Stimulated activated CD4-positive, alpha-beta T cell treated with anti-CD3 and anti-CD28 coated beads, Interleukin-2, amount 100 ng/mL, for 24 hours (primary cell): Measurements from ENCODE around the gene OR2T8.

Experiments used
- DNase-seq, 2 donors: peaks; one replicate each; pipeline ENCODE4 v3.0.0-alpha.2; 2020

OR2T8 gene, protein sequence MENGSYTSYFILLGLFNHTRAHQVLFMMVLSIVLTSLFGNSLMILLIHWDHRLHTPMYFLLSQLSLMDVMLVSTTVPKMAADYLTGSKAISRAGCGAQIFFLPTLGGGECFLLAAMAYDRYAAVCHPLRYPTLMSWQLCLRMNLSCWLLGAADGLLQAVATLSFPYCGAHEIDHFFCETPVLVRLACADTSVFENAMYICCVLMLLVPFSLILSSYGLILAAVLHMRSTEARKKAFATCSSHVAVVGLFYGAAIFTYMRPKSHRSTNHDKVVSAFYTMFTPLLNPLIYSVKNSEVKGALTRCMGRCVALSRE

DNA sequence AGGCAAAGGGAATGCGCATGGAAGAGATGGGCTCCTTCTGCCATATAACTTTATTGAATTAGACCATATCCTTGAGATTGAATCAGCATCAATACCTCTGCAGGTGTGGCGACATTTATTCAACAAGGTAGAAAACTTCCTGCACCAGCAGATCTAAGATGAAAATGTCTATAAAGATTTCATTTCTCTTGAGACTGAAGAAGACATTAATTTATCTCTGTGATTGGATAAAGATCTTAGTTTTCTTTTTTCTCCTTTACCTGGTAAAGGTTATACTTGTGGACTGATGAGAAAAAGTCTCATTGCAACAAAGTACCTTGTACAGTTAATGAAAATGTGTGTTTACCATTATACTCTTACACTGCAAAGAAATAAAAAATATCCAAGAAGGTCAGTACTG, at the start of gene OR2T8:
Gene OR2T8, plus strand, starts transcription at position 301 of the 400 bp plus-strand sequence. CDS start 766 bp downstream, outside the sequence.
- no peak for DNase-seq

DNA sequence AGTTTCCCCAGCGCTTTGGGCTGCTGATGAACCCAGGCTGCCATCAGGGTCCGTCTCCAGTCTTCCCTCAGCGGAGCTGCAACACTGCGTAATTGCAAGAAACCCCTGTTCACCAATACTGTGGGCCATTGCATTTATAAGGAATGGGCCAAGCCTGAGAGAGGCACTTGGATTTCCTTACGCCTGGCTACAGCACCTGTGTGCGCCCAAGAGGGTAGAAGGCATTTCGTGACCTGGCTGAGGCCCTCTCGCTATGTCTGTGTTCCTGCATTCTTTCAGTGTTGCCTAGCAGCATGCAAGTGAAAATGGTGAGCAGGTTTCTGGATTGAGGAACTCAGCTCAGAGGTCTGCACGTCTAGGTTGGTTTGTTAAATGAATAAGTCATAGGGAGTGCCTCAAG, 36.7 kb upstream of the OR2T8 start:
- no peak for DNase-seq

DNA sequence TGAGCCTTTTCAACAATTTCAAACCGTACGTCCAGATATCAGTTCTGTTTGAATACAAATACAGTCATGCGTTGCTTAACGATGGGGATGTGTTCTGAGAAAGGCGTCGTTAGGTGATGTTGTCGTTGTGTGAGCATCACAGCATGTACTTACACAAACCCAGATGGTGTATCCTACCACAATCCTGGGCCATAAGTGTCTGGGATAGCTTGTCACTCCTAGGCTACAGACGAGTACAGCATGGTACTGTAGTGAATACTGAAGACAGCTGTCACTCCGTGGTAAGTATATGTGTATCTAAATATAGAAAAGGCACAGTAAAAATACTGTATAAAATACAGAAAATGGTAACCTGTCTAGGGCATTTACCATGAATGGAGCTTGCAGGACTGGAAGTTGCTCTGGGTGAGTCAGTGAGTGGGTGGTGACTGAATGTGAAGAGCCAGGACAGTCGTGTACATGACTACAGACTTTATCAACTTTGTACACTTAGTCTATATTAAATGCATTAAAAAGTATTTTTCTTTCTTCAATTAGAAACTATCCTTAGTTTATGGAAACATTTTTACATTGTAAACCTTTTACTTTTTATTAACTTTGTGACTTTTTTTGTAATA, 35.1 kb upstream of the OR2T8 start:
- no peak for DNase-seq

DNA sequence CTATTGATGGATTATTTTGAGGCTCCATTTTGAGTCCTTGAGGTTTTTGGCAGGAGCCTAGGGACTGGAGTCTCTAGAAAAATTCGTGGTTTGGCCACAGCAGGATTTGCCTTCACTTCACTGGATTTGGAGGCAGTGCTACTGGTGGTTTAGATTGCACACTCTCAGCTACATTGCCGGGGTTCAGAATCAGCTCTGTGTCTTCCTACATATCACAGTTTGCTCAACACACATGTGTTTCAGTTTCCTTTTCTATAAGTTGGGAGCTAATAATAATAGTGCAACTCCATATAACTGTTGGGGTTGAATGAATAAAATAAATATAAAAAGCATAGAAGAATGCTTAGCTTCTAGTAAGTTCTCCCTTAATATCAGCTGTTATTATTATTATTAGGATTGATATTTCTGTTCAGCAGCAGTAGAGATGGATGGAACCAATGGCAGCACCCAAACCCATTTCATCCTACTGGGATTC, 24.9 kb upstream of the OR2T8 start, which contains the start of gene OR2W3:
Gene OR2W3, plus strand, starts transcription at position 425 of the 475 bp plus-strand sequence. Its CDS starts 0 bp downstream, at position 425.
- no peak for DNase-seq

DNA sequence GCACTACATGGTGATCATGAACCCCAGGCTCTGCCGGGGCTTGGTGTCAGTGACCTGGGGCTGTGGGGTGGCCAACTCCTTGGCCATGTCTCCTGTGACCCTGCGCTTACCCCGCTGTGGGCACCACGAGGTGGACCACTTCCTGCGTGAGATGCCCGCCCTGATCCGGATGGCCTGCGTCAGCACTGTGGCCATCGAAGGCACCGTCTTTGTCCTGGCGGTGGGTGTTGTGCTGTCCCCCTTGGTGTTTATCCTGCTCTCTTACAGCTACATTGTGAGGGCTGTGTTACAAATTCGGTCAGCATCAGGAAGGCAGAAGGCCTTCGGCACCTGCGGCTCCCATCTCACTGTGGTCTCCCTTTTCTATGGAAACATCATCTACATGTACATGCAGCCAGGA, 24.1 kb upstream of the OR2T8 start:
- no peak for DNase-seq

DNA sequence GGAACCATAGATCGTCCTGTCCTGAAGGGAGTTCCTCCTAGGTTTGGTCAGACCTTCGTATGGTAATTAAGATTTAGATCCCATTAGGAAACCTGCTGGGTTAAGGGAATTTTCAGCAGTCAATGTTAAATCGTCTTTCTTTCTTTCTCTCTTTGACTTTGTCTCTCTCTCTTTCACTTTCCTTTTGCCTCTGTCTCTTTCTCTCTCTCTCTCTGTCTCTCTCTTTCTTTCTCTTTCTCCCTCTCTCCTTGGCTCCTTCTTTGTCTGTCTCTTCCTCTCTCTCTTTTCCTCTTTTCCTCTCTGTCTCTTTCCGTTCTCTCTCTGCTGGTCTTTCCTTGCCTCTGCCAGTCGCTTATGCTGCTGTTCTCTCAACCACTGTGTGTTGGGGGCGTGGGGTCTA, 15.9 kb upstream of the OR2T8 start:
- no peak for DNase-seq

DNA sequence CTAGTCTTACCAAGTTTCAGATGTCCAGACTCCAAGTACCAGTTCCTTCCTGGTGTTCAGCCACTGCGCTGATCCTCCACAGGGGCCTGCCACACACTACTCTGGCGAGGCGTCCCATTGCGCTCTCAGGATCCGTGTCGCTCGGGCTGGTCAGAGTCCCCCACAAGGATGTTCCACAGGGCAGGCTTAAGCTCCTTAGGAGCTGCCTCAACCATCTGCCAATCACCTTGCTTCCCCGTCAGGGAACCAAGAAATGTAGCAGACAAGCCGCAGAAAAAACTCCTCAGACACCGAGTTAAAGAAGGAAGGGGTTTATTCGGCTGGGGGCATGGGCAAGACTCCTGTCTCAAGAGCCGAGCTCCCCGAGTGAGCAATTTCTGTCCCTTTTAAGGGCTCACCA, 14.9 kb upstream of the OR2T8 start:
- no peak for DNase-seq

DNA sequence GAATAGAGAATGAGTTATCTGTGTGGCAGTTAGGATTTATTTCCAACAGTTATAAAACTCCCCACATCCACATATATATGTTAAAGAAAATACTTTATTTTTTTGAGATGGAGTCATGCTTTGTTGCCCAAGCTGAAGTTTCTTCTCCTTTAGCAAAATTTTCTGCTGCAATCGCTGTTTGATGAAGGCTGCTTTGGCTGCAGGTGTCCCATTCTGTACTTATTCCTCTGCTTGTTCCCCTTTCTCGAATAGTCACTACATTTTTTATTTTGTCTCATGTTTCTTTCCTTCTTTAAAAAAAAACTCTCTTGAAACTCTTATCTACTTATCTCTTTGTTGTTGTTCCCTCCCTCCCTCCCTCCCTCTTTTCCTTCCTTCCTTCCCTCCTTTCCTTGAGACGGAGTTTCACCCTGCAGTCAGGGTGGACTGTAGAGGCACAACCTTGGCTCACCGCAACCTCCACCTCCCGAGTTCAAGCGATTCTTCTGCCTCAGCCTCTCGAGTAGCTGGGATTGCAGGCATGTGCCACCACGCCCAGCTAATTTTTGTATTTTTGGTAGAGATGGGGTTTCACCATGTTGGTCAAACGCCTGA, 14.0 kb upstream of the OR2T8 start:
- no peak for DNase-seq

DNA sequence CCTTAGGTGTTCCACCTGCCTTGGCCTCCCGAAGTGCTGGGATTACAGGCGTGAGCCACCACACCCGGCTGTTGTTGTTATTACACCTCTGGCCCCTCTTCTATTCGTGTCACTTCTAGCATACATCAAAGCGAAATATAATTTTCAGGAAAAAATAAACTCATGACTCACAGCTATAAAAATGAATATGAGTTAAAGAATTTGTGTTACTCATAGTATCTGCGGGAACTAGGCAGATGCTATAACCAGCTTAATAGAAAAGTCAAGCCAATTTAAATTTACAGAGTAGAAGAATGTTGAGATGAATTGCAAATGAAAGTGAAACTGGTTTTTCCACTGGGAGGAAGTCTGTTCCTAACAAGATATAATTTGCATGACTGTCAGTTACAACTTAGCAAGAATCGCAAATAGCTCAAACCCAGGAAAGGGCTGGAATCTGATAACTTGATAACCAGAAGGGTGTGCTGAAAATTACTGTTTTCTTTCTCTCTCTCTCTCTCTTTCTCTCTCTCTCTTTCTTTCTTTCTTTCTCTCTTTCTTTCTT, 13.5 kb upstream of the OR2T8 start:
- peak in 1 of 2 donors; percentile 10 for DNase-seq

DNA sequence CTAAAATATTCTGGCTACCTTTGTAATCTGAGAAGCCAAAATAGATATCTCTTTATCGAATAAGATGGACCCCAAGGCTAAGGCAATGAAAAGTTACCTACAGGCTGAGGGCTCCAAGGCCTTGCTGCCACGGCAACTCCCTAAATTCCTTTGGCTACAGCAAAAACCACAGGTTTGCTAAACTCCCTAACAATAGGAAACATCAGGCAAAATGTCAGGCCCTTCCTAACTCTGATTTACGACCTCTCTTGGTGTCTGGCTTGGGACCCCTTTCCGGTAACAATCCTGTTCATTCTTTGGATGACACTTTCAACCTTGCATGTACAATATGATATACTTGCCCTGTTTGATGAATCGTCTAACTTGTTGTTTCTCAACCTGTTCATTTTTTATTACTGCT, 11.3 kb upstream of the OR2T8 start:
- DNase-seq: no peak

DNA sequence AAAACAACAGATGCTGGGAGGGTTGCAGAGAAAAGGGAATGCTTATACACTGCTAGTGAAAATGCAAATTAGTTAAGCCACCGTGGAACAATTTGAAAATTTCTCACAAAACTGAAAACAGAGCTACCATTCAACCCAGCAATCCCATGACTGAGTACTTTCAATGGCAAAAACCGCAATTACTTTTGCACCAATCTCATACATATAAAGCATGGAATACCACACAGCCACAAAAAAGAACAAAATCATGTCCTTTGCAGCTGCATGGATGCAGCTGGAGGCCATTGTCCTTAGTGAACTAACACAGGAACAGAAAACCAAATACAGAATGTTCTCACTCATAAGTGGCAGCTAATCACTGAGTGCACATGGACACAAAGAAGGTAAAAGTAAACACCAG, 6.3 kb upstream of the OR2T8 start:
- no peak for DNase-seq

DNA sequence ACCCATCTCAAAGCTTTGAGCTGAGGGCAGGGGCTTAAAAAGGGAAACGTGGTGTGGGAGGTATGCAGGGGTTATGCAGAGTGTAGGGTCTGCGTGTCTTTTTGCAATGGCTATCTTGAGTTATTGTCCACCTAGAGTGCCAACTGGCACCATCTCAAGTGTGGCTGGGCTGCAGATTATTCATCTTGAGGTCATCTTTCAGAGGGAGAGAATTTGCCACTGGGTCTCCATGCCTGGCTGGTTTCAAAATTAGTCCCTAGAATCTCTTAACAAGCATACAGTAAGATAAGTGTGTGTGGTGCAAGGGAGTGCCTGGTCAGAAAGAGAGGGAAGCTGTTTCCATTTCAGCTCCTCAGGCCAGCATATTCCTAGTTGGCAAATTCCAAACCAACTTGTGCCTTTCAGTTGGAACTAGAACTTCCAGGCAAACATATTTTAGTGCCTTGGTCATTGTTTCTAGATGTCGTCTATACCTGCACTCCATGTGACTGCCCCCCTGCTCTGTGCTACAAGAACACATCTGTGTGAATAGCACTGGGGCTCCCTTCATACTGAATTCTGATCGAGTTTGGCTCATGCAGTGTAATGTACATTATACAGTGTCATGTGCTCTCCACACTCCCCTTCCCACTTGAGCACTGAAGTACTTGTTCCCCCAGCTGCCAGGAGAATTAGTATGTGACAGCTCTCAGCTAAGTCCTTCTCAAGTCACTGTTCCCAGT, 5.0 kb upstream of the OR2T8 start:
- no peak for DNase-seq

DNA sequence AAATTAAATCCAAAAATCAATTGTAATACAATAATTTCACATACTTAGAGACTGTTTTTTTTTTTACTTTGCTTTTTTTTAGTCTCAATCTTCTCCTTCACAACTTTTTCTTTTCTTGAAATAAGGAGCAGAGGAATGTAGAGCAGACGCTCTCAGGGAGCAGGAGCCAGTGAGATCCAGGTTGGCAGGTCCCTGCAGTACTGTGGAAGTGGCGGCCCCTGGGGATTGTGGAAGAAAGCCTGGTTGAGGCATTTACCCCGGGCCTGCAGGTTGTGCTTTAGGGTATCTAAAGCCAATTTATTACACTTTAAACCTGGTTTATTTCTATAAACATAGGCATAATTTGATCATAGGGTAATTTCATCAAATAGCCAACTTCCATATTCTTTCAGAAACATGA, 3.9 kb downstream of the OR2T8 start:
- DNase-seq: no peak

DNA sequence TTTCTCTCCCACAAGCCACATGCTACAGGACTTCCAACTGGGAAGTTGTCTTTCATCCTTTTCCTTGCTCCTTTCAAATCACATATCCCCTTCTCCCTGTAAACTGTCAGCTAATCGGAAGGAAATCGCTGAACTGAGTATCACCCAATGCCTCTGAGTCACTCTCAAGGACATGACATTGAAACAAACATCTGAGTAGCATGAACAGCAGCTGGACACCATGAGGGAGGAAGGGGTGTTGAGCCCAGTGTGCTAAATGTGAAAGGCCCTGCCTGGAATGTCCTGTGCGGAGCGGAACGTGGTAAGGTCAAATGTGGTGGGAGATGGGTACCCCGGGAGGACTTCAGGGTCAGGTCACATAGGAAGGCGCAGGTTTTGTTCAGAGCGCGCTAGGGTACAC, 4.8 kb downstream of the OR2T8 start, which contains the start of gene OR2AJ1:
Gene OR2AJ1, plus strand, starts transcription at position 22 of the 400 bp plus-strand sequence. CDS start 8,880 bp downstream, outside the sequence.
- no peak for DNase-seq

DNA sequence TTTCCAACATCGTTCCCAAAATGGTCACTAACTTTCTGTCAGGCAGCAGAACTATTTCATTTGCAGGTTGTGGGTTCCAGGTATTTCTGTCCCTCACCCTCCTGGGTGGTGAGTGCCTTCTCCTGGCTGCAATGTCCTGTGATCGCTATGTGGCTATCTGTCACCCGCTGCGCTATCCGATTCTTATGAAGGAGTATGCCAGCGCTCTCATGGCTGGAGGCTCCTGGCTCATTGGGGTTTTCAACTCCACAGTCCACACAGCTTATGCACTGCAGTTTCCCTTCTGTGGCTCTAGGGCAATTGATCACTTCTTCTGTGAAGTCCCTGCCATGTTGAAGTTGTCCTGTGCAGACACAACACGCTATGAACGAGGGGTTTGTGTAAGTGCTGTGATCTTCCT, 13.9 kb downstream of the OR2T8 start:
- DNase-seq: no peak

DNA sequence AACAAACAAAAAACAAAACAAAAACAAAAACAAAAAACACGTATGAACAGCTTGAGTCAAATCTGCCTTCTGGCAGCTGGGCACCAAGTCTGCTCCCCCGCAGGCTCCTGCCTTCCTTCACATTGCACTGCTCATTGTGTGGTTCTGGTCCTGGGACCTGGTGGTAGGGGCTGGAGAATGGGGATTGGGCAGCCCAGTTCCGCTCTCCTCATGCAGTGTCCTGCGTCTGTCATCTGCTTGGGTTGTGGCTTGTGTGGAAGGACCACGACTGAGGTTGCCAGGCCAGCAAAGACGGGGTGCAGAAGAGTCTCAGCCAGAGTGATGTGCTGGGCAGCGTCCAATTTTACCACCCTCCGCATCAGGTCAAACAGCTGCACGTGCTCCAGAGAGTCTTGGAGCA, 15.7 kb downstream of the OR2T8 start:
- no peak for DNase-seq

DNA sequence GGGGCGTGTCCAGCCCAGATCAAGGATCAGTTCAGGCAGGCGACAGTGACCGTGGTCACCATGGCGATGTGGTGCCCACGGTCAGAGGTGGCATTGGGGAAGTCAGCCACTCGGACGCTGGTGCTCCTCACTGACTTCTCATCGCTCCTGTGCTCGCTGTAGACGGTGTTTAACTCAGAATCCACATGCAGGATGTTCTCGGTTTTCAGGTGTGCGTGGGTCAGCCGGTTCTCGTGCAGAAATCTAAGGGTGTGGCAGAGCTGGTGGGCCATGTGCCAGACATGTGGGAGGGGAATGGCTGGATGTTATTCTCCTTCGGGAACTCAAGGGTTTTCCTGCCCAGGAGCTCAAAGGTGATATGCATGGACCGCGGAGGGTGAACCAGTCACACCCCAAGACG, 16.4 kb downstream of the OR2T8 start:
- DNase-seq: no peak

DNA sequence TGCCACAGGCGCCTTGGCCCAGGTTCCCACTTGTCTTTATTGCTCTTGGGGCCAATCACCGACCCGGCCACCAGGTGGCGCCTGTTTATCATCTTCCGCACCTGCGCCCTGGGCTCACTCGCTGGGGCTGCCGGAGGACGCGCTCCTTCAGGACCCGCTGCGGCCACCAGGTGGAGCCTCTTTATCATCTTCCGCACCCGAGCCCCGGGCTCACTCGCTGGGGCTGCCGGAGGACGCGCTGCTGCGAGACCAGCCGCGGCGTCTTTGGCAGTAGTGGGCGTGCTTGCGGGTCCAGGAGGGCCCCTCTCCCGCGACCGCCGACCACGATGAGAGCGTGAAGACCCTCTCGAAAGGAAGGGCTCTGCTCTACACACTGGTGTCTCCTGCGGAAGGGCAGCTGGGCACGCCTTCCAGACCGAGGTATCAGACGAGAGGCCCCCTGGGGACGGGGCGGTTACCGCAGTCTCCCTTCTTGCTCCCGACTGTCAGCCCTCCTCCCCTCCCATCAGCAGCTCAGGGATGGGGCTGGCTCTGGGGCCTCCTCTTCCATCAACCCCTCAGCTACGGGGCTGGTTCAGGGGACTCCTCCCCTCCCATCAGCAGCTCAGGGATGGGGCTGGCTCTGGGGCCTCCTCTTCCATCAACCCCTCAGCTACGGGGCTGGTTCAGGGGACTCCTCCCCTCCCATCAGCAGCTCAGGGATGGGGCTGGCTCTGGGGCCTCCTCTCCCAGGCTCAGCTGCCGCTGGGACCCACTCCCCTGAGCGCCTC, 17.1 kb downstream of the OR2T8 start:
- peak; percentile 67 to 97 for DNase-seq

DNA sequence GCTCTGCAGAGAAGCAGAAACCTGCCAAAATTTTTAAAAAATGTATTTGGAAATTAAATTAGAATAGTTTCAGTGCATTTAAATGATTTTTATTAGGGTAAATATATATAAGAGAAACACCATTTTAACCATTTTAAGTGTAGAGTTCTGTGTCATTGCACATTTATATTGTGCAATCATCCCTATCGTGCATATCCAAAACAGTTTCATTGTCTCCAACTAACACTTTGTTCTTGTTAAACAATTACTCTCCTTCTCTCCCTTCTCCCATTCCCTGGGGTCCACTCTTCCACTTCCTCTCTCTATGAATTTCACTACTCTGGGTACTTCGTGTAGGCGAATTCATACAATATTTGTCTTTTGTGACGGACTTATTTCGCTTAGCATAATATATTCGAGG, 22.6 kb downstream of the OR2T8 start:
- DNase-seq: no peak

DNA sequence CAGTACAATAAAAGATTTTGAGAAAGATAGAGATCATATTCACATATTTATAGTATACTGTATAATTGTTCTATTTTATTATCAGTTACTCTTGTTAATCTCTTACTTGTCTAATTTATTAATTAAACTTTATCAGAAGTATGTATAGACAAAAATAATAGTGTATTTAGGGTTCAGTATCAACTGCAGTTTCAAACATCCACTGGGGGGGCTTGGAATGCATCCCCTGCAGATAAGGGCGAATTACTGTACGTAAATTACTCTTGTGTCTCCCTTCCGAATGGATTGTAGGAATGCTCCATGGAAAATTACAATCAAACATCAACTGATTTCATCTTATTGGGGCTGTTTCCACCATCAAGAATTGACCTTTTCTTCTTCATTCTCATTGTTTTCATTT, 28.5 kb downstream of the OR2T8 start, which contains the start of gene OR2L8:
Gene OR2L8, plus strand, starts transcription at position 301 of the 400 bp plus-strand sequence. Its CDS starts 0 bp downstream, at position 301.
- no peak for DNase-seq

DNA sequence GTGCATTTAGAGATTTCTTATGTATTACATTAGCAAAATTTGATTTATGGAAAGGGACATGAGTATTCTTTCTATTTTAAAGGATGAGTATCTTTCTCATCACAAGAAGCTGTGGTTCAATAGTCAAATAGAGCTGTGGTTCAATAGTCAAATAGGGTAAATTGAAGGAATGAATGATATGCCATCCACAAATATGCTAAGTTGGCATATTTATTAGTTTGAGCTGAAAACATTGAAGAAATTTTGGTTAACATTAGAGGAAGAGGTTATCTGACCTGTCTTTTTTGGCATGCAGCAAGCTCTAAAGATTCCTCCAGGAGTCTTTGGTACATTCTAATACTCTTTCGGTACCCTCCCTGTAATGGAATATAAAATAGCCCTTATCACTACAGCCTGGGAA, 33.4 kb downstream of the OR2T8 start:
- no peak for DNase-seq

DNA sequence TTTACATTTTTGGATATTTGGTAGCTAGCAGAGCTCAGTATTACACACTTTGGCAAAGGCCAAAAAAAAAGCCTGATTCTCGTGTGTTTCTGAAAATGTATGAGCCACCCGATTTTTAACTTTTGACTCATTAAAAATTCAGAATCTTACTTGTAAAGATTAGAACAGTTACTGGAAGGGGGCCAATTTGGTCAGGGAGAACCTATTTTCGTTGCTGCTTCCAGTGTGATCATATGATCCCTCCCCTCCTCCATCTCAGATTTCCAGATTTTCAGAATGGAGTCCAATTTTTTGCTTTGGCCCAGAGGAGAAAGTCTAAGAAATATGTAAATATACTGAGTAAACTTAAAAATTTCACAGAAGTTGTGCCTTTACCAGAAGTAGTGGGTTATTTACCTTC, 41.7 kb downstream of the OR2T8 start:
- no peak for DNase-seq
